K562 (cell line): Measurements from ENCODE around the gene TBL1X. TPM values are rescaled to one million over a fixed set of nuclear protein-coding genes. Genes with fewer than 3 reads are reported as not detected.
A peak's percentile ranks its signal among the peaks of the same experiment; 100 is the strongest.

Experiments
- DDX20 ChIP-seq: fragments of 450-650 bp; IDR thresholded peaks from 2 replicates; pipeline ENCODE4 v1.6.1; 2016; ENCODE audit warnings: missing genetic modification characterization, low read depth, mild to moderate bottlenecking, missing compliant biosample characterization, moderate library complexity
- MAFF ChIP-seq: IDR thresholded peaks from 2 replicates; pipeline ENCODE4 v1.6.1; 2012; ENCODE audit warnings: low read length, improper control_type of control experiment
- SRF ChIP-seq, 2 experiments: fragments of 250-450, 450-650 bp in 1 of 2; sonication (Bioruptor Pico) in 1 of 2; sonication (generic) in 1 of 2; formaldehyde crosslinking; IDR thresholded peaks; 2 replicates each; pipeline versions ENCODE4 v1.5.0 to v1.5.1; 2020 to 2022; ENCODE audit warnings: mild to moderate bottlenecking in 1 of 2, missing genetic modification reagents in 1 of 2
- ZNF41 ChIP-seq: fragments of 250-450 bp; sonication (Bioruptor Pico); conservative IDR thresholded peaks from 2 replicates; pipeline ENCODE4 v1.4.0; 2020; ENCODE audit warnings: mild to moderate bottlenecking
- polyA plus RNA-seq, 8 experiments: library from polyadenylated mRNA; depleted of rRNA in 4 of 8; stranded (reverse) in 5 of 8; unstranded in 3 of 8; fragments of >200 nt; fragmentation: Nextera tagmentation in 2 of 8; fragmentation: Illumina TruSeq in 1 of 8; extraction: Ambion mirVana in 2 of 8; extraction: Trizol in 1 of 8; gene quantifications; 2 replicates each; pipeline versions ENCODE4 v1.2.1 to v1.2.3, GENCODE V29; 2011 to 2014; ENCODE audit warnings: inconsistent platforms in 1 of 8, missing spikeins in 1 of 8
- total RNA-seq, 7 experiments: library from RNA; depleted of rRNA in 6 of 7; stranded (reverse); fragments of >200 nt in 6 of 7; fragmentation: Illumina TruSeq in 2 of 7; extraction: Trizol in 2 of 7; gene quantifications; 2 replicates each; pipeline versions ENCODE4 v1.2.1 to v1.2.3, GENCODE V29; 2011 to 2021; ENCODE audit warnings: low replicate concordance in 1 of 7
- TF ChIP-seq, protein P1 (sequence below): fragments of 200-600 bp; sonication (generic); IDR thresholded peaks from one replicate; pipeline ENCODE4 v1.6.1; 2012; ENCODE audit warnings: mild to moderate bottlenecking, low read depth, low read length, inconsistent platforms
- TF ChIP-seq, protein P2 (sequence below): fragments of 450-650 bp; IDR thresholded peaks from 2 replicates; pipeline ENCODE4 v1.7.1; 2018; ENCODE audit warnings: mild to moderate bottlenecking, low read depth; ENCODE audit not compliant: partially characterized antibody
- TF ChIP-seq, protein P3 (sequence below): fragments of 450-650 bp; IDR thresholded peaks from 2 replicates; pipeline ENCODE4 v1.6.1; 2018; ENCODE audit not compliant: partially characterized antibody

TBL1X gene
- total and polyA plus RNA-seq, 9 of the 15 experiments (the other 6 are each of a cell fraction or from before 2014, with no cell fraction given), result 6.0 to 49.6 (median 19.7) TPM

DNA sequence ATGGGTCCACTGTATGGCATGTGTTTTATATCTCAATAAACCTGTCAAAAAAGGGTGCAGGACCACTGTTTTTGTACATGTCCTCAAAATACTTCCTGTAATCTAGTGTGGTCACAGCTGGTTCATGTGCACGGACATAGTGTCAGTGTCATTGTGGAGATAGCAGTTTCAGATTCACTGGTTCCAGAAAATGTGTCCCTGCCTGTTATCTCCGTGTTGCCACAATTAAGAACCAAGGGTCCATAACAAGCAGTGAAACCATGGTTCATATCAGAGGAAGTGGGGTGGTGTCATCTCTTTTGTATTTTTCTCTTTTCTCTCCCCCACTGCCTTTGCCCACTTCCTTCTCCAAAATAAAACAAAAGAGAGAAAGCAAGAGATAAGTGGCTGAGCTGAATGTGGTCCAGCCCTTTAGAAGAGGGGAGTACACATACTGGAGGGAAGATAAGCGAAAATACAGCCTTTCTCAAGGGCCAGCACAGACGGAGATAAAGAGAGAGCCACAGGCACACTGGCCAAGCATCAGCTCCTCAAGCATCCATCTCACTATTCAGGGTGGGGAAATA, 51.2 kb downstream of the TBL1X start (continued):
- TF ChIP-seq, protein P1, sequence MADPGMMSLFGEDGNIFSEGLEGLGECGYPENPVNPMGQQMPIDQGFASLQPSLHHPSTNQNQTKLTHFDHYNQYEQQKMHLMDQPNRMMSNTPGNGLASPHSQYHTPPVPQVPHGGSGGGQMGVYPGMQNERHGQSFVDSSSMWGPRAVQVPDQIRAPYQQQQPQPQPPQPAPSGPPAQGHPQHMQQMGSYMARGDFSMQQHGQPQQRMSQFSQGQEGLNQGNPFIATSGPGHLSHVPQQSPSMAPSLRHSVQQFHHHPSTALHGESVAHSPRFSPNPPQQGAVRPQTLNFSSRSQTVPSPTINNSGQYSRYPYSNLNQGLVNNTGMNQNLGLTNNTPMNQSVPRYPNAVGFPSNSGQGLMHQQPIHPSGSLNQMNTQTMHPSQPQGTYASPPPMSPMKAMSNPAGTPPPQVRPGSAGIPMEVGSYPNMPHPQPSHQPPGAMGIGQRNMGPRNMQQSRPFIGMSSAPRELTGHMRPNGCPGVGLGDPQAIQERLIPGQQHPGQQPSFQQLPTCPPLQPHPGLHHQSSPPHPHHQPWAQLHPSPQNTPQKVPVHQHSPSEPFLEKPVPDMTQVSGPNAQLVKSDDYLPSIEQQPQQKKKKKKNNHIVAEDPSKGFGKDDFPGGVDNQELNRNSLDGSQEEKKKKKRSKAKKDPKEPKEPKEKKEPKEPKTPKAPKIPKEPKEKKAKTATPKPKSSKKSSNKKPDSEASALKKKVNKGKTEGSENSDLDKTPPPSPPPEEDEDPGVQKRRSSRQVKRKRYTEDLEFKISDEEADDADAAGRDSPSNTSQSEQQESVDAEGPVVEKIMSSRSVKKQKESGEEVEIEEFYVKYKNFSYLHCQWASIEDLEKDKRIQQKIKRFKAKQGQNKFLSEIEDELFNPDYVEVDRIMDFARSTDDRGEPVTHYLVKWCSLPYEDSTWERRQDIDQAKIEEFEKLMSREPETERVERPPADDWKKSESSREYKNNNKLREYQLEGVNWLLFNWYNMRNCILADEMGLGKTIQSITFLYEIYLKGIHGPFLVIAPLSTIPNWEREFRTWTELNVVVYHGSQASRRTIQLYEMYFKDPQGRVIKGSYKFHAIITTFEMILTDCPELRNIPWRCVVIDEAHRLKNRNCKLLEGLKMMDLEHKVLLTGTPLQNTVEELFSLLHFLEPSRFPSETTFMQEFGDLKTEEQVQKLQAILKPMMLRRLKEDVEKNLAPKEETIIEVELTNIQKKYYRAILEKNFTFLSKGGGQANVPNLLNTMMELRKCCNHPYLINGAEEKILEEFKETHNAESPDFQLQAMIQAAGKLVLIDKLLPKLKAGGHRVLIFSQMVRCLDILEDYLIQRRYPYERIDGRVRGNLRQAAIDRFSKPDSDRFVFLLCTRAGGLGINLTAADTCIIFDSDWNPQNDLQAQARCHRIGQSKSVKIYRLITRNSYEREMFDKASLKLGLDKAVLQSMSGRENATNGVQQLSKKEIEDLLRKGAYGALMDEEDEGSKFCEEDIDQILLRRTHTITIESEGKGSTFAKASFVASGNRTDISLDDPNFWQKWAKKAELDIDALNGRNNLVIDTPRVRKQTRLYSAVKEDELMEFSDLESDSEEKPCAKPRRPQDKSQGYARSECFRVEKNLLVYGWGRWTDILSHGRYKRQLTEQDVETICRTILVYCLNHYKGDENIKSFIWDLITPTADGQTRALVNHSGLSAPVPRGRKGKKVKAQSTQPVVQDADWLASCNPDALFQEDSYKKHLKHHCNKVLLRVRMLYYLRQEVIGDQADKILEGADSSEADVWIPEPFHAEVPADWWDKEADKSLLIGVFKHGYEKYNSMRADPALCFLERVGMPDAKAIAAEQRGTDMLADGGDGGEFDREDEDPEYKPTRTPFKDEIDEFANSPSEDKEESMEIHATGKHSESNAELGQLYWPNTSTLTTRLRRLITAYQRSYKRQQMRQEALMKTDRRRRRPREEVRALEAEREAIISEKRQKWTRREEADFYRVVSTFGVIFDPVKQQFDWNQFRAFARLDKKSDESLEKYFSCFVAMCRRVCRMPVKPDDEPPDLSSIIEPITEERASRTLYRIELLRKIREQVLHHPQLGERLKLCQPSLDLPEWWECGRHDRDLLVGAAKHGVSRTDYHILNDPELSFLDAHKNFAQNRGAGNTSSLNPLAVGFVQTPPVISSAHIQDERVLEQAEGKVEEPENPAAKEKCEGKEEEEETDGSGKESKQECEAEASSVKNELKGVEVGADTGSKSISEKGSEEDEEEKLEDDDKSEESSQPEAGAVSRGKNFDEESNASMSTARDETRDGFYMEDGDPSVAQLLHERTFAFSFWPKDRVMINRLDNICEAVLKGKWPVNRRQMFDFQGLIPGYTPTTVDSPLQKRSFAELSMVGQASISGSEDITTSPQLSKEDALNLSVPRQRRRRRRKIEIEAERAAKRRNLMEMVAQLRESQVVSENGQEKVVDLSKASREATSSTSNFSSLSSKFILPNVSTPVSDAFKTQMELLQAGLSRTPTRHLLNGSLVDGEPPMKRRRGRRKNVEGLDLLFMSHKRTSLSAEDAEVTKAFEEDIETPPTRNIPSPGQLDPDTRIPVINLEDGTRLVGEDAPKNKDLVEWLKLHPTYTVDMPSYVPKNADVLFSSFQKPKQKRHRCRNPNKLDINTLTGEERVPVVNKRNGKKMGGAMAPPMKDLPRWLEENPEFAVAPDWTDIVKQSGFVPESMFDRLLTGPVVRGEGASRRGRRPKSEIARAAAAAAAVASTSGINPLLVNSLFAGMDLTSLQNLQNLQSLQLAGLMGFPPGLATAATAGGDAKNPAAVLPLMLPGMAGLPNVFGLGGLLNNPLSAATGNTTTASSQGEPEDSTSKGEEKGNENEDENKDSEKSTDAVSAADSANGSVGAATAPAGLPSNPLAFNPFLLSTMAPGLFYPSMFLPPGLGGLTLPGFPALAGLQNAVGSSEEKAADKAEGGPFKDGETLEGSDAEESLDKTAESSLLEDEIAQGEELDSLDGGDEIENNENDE, result no peak
- TF ChIP-seq, protein P2, sequence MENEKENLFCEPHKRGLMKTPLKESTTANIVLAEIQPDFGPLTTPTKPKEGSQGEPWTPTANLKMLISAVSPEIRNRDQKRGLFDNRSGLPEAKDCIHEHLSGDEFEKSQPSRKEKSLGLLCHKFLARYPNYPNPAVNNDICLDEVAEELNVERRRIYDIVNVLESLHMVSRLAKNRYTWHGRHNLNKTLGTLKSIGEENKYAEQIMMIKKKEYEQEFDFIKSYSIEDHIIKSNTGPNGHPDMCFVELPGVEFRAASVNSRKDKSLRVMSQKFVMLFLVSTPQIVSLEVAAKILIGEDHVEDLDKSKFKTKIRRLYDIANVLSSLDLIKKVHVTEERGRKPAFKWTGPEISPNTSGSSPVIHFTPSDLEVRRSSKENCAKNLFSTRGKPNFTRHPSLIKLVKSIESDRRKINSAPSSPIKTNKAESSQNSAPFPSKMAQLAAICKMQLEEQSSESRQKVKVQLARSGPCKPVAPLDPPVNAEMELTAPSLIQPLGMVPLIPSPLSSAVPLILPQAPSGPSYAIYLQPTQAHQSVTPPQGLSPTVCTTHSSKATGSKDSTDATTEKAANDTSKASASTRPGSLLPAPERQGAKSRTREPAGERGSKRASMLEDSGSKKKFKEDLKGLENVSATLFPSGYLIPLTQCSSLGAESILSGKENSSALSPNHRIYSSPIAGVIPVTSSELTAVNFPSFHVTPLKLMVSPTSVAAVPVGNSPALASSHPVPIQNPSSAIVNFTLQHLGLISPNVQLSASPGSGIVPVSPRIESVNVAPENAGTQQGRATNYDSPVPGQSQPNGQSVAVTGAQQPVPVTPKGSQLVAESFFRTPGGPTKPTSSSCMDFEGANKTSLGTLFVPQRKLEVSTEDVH, result no peak
- TF ChIP-seq SRF (CRISPR knock-in tag; IDR thresholded peaks at IDR 0.05) (no peak), ZNF41 (CRISPR knock-in tag) (no peak), DDX20 (tag) (no peak), MAFF (no peak; the same call in 1 of the 2 replicates)
- TF ChIP-seq, protein P3, sequence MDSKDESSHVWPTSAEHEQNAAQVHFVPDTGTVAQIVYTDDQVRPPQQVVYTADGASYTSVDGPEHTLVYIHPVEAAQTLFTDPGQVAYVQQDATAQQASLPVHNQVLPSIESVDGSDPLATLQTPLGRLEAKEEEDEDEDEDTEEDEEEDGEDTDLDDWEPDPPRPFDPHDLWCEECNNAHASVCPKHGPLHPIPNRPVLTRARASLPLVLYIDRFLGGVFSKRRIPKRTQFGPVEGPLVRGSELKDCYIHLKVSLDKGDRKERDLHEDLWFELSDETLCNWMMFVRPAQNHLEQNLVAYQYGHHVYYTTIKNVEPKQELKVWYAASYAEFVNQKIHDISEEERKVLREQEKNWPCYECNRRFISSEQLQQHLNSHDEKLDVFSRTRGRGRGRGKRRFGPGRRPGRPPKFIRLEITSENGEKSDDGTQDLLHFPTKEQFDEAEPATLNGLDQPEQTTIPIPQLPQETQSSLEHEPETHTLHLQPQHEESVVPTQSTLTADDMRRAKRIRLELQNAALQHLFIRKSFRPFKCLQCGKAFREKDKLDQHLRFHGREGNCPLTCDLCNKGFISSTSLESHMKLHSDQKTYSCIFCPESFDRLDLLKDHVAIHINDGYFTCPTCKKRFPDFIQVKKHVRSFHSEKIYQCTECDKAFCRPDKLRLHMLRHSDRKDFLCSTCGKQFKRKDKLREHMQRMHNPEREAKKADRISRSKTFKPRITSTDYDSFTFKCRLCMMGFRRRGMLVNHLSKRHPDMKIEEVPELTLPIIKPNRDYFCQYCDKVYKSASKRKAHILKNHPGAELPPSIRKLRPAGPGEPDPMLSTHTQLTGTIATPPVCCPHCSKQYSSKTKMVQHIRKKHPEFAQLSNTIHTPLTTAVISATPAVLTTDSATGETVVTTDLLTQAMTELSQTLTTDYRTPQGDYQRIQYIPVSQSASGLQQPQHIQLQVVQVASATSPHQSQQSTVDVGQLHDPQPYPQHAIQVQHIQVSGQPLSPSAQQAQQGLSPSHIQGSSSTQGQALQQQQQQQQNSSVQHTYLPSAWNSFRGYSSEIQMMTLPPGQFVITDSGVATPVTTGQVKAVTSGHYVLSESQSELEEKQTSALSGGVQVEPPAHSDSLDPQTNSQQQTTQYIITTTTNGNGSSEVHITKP, result peak; percentile 65
